HUES6 (cell line): ENCODE data around the gene DNAJC25.
"Not testable (repeated sequence)": the region's sequence is repeated elsewhere in the genome, so short reads cannot be mapped to it uniquely, and the experiment has no call there.

ENCODE experiments used
- H3K27ac ChIP-seq: 2 replicates; pipeline ENCODE4 v1.7.0; 2013; ENCODE audit warnings: low read depth, mild to moderate bottlenecking, low read length, inconsistent platforms
- H3K27me3 ChIP-seq: 2 replicates; pipeline ENCODE4 v1.6.1; 2013; ENCODE audit warnings: low read length; ENCODE audit not compliant: control insufficient read depth, insufficient read depth
- H3K36me3 ChIP-seq: 2 replicates; pipeline ENCODE4 v1.6.1; 2013; ENCODE audit warnings: low read length; ENCODE audit not compliant: control insufficient read depth, insufficient read depth
- H3K4me1 ChIP-seq: 2 replicates; pipeline ENCODE4 v1.6.1; 2013; ENCODE audit warnings: low read length; ENCODE audit not compliant: control insufficient read depth, insufficient read depth
- H3K4me3 ChIP-seq: 2 replicates; pipeline ENCODE4 v1.5.1; 2013; ENCODE audit warnings: low read depth, low read length
- H3K9ac ChIP-seq: one replicate; pipeline ENCODE4 v1.6.1; 2013; ENCODE audit warnings: mild to moderate bottlenecking, low read length
- H3K9me3 ChIP-seq: 2 replicates; pipeline ENCODE4 v1.6.1; 2013; ENCODE audit warnings: low read depth, low read length; ENCODE audit not compliant: control insufficient read depth, insufficient read depth

The DNAJC25 gene

GRCh38 chr9:111603041-111603440 lies 28.1 kb upstream of the DNAJC25 start:
- no peak overlapping the region for H3K27ac ChIP-seq
- peaks cover 2% of the 10 kb centered on the region; the same call in 1 of the 2 replicates for H3K4me1 ChIP-seq
- no peak overlapping the region for H3K9ac ChIP-seq
- H3K9me3 ChIP-seq: no peaks in the 10 kb centered on the region
- peaks cover 5% of the 10 kb centered on the region; the same call in 1 of the 2 replicates for H3K27me3 ChIP-seq
- H3K4me3 ChIP-seq: no peak overlapping the region
- H3K36me3 ChIP-seq: no peaks in the 10 kb centered on the region

GRCh38 chr9:111604054-111604615 lies 27.0 kb upstream of the DNAJC25 start:
- Histone ChIP-seq H3K27me3 (peaks cover 5% of the 10 kb centered on the region; the same call in 1 of the 2 replicates), H3K4me3 (no peak overlapping the region), H3K27ac (no peak overlapping the region), H3K9me3 (no peaks in the 10 kb centered on the region), H3K4me1 (peaks cover 2% of the 10 kb centered on the region; the same call in 1 of the 2 replicates), H3K9ac (no peak overlapping the region), H3K36me3 (no peaks in the 10 kb centered on the region)

DNA sequence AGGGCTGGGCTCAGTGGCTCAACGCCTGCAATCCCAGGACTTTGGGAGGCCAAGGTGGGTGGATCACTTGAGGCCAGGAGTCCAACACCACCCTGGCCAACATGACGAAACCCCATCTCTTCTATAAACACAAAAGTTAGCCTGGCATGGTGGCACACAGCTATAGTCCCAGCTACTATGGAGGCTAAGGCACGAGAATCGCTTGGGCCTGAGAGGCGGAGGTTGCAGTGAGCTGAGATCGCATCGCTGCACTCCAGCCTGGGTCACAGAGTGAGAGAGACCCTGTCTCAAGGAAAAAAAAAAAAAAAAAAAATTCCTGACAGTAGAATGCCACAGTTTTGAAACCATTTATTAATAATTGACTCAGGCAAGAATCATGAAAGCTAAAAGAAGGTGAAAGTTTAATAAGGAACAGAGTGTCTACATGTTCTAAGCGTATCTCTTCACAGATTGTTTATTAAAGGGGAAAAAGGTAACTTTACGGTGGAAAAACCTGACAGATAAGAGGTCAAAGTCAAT lies 26.0 kb upstream of the DNAJC25 start:
- Histone ChIP-seq H3K4me3 (no peak overlapping the region), H3K36me3 (no peaks in the 10 kb centered on the region), H3K9me3 (no peaks in the 10 kb centered on the region), H3K9ac (no peak overlapping the region), H3K27ac (no peak overlapping the region), H3K4me1 (peaks cover under 1% of the 10 kb centered on the region; the same call in 1 of the 2 replicates), H3K27me3 (peaks cover 3% of the 10 kb centered on the region; the same call in 1 of the 2 replicates)

- H3K4me1 ChIP-seq: no peaks in the 10 kb centered on the region
- no peak overlapping the region for H3K27ac ChIP-seq
- no peaks in the 10 kb centered on the region for H3K9me3 ChIP-seq
- H3K4me3 ChIP-seq: no peak overlapping the region
- no peaks in the 10 kb centered on the region for H3K36me3 ChIP-seq
- H3K27me3 ChIP-seq: no peaks in the 10 kb centered on the region
- no peak overlapping the region for H3K9ac ChIP-seq
Measured at GRCh38 chr9:111610149-111610548, 21.0 kb upstream of the DNAJC25 start.

DNA sequence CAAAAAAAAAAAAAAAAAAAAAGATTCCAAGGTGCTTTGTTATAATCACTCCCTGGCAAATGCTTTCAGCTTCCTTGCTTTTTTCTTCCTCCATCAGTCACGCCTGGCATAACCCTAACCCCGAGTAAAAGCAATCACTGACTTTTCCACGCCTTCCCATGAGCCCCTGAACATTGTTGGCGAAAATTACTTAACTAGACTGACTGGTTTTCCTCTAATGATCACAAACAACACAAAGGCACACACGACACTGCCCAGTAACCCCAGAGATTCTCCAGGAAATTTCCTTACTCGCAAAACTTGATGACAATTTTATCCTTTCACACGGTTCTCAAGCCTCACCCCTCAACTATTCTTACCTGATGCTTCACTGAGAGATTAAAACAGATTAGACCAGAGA lies 20.3 kb upstream of the DNAJC25 start:
- H3K36me3 ChIP-seq: no peaks in the 10 kb centered on the region
- no peaks in the 10 kb centered on the region for H3K4me1 ChIP-seq
- H3K9ac ChIP-seq: no peak overlapping the region
- no peaks in the 10 kb centered on the region for H3K27me3 ChIP-seq
- no peaks in the 10 kb centered on the region for H3K9me3 ChIP-seq
- no peak overlapping the region for H3K4me3 ChIP-seq
- no peak overlapping the region for H3K27ac ChIP-seq

- Histone ChIP-seq H3K36me3 (no peaks in the 10 kb centered on the region), H3K4me3 (no peak overlapping the region), H3K9ac (no peak overlapping the region), H3K27me3 (no peaks in the 10 kb centered on the region), H3K9me3 (no peaks in the 10 kb centered on the region), H3K27ac (no peak overlapping the region), H3K4me1 (no peaks in the 10 kb centered on the region)
Measured at GRCh38 chr9:111613436-111614040, 17.6 kb upstream of the DNAJC25 start.

GRCh38 chr9:111615928-111616327 lies 15.2 kb upstream of the DNAJC25 start:
- Histone ChIP-seq H3K9ac (no peak overlapping the region), H3K4me3 (no peak overlapping the region), H3K36me3 (no peaks in the 10 kb centered on the region), H3K4me1 (no peaks in the 10 kb centered on the region), H3K27me3 (no peaks in the 10 kb centered on the region), H3K27ac (no peak overlapping the region), H3K9me3 (no peaks in the 10 kb centered on the region)

DNA sequence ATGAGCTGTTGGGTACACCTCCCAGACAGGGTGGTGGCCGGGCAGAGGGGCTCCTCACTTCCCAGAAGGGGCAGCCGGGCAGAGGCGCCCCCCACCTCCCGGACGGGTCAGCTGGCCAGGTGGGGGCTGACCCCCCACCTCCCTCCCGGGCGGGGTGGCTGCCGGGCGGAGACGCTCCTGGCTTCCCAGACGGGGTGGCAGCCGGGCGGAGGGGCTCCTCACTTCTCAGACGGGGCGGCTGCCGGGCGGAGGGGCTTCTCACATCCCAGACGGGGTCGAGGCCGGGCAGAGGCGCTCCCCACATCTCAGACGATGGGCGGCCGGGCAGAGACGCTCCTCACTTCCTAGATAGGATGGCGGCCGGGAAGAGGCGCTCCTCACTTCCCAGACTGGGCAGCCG lies 13.8 kb upstream of the DNAJC25 start:
- not testable (repeated sequence) for H3K9ac ChIP-seq, H3K4me3 ChIP-seq, H3K27ac ChIP-seq, H3K27me3 ChIP-seq, H3K4me1 ChIP-seq, H3K9me3 ChIP-seq, H3K36me3 ChIP-seq

DNA sequence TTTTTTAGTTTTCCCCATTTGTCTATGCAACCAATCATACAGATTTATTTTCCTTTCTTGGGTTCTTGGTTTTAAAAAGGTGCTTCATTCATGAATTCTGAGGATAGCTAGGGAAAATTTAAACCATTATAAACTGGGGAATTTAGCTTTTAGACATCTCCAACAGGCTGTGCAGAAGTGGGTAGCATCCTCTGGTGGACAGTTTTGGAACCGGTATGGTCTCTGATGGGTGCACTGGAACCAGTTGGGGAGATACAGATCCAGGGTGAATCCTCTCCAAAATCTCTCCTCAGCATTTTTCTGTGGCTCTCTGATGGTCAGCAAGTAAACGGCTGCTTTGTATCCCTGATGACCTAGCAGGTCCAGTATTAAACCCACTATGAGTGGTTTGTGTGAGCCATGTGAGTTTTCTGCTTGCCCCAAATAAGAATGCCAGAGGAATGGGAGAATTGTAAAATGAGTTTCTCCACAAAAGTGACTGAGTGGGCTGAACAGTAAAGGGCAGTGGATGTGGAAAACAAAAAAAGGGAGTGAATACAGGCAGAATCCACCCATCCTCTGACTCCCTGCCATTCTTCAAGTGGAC lies 9.1 kb upstream of the DNAJC25 start:
- no peaks in the 10 kb centered on the region for H3K27me3 ChIP-seq
- no peak overlapping the region for H3K9ac ChIP-seq
- H3K4me1 ChIP-seq: 0 out of 2 replicates have a peak, but pooled peaks cover 5% of the 10 kb centered on the region
- no peak overlapping the region for H3K27ac ChIP-seq
- H3K36me3 ChIP-seq: no peaks in the 10 kb centered on the region
- no peaks in the 10 kb centered on the region for H3K9me3 ChIP-seq
- no peak overlapping the region for H3K4me3 ChIP-seq

GRCh38 chr9:111622626-111623025 lies 8.5 kb upstream of the DNAJC25 start:
- Histone ChIP-seq H3K27ac (no peak overlapping the region), H3K4me3 (no peak overlapping the region), H3K27me3 (no peaks in the 10 kb centered on the region), H3K4me1 (peaks cover 11% of the 10 kb centered on the region; the same call in 1 of the 2 replicates), H3K9me3 (no peaks in the 10 kb centered on the region), H3K9ac (no peak overlapping the region), H3K36me3 (no peaks in the 10 kb centered on the region)

DNA sequence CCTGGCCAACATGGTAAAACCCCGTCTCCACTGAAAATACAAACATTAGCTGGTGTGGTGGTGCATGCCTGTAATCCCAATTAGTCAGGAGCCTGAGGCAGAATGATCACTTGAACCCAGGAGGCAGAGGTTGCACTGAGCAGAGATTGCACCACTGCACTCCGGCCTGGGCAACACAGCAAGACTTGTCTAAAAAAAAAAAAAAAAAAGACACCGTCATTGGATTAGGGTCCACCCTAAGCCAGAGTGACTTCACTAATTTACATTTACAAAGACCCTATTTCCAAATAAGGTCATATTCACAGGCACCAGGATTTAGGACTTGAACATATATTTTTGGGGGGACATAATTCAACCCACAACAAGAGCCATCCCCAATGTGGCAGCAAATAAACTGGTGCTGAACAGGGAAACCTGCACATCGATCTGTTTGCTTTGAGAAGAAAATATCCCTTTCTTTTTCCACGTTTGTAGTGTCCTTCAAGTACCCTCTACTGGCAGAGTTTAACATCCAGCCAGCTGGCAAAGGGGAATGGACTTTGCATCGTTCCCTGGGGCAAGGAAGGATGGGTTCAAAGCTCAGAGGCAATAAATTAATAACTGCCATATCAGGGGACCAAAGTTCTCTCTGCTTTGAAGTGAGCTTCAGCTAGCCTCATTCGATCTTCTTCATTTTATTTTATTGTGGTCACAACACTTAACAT lies 3.7 kb upstream of the DNAJC25 start:
- H3K9me3 ChIP-seq: no peaks in the 10 kb centered on the region

More for the DNA sequence above, 3.7 kb upstream of the DNAJC25 start:
- H3K36me3 ChIP-seq: no peaks in the 10 kb centered on the region
- no peak overlapping the region for H3K9ac ChIP-seq
- H3K4me3 ChIP-seq: no peak overlapping the region
- peaks cover 15% of the 10 kb centered on the region for H3K4me1 ChIP-seq
- no peaks in the 10 kb centered on the region for H3K27me3 ChIP-seq
- no peak overlapping the region for H3K27ac ChIP-seq
